Frontal cortex (tissue), 4 donors: ENCODE measurements around the gene DEF6. TPM values are rescaled to one million over a fixed set of nuclear protein-coding genes. Genes with fewer than 3 reads are reported as not detected.

Source experiments
- DNase-seq, 2 donors: peaks; one replicate each; pipeline ENCODE4 v3.0.0; 2012; ENCODE audit warnings: low spot score in 2 of 2
- FAIRE-seq: peaks from 2 replicates; lab custom pipeline; 2012; peaks lifted over from hg19 to GRCh38; lab: Jason Lieb, UNC
- total RNA-seq: library from RNA; depleted of rRNA; stranded (reverse); fragments of >200 nt; gene quantifications from one replicate; pipeline ENCODE4 v1.2.3, GENCODE V29; 2014
- donor health status: control.
- donor health status: control.
- donor health status: control.

DEF6 gene, protein sequence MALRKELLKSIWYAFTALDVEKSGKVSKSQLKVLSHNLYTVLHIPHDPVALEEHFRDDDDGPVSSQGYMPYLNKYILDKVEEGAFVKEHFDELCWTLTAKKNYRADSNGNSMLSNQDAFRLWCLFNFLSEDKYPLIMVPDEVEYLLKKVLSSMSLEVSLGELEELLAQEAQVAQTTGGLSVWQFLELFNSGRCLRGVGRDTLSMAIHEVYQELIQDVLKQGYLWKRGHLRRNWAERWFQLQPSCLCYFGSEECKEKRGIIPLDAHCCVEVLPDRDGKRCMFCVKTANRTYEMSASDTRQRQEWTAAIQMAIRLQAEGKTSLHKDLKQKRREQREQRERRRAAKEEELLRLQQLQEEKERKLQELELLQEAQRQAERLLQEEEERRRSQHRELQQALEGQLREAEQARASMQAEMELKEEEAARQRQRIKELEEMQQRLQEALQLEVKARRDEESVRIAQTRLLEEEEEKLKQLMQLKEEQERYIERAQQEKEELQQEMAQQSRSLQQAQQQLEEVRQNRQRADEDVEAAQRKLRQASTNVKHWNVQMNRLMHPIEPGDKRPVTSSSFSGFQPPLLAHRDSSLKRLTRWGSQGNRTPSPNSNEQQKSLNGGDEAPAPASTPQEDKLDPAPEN
- total RNA-seq = 2.4 TPM

- FAIRE-seq = no peak
- peak; percentile 38 to 68 for DNase-seq
Measured at GRCh38 chr6:35297601-35298481, at the start of gene DEF6. TSS of gene DEF6 (plus strand) at chr6:35297818. CDS start at chr6:35297857, 39 bp downstream.

DNA sequence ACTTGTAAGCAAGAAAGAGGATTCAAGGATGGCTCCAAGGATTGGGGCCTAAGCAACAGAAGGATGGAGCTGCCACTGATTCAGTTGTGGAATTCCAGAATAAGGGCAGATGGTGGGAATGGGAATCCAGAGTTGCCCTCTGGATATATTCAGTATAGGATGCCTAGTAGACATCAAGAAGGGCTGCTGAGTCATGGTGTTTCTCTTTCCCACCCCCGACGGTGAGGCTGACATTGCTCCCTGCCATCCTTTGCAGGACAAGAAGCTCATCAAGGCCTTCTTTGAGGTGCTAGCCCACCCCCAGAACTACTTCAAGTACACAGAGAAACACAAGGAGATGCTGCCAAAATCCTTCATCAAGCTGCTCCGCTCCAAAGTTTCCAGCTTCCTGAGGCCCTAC, 49.3 kb upstream of the DEF6 start:
- FAIRE-seq (no peak), DNase-seq (no peak)

GRCh38 chr6:35248965-35249364, 48.7 kb upstream of the DEF6 start:
- no peak for DNase-seq
- FAIRE-seq = no peak

DNA sequence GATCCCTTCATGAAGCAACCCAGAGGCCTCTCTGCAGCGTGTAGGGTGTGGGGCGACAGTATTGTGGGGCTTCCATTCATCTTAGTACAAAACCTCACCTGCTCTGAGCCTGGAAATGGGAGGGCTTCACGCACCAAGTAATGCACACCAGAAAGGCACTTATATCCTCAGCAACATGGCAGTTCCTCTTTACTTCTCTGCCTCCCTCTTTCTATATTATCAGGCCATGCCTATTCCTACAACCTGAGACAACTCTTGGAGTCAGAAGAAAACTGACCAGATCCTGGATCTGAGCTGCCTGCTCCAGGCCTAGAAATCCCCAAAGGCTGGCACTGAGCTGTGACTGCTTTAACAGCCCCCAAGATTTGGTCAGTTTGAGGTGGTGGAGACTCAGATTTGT, 45.7 kb upstream of the DEF6 start:
- no peak for FAIRE-seq
- no peak for DNase-seq

- DNase-seq (no peak), FAIRE-seq (no peak)
Measured at GRCh38 chr6:35253249-35253648, 44.4 kb upstream of the DEF6 start.

GRCh38 chr6:35258336-35258735, 39.3 kb upstream of the DEF6 start:
- FAIRE-seq = no peak
- no peak for DNase-seq

DNA sequence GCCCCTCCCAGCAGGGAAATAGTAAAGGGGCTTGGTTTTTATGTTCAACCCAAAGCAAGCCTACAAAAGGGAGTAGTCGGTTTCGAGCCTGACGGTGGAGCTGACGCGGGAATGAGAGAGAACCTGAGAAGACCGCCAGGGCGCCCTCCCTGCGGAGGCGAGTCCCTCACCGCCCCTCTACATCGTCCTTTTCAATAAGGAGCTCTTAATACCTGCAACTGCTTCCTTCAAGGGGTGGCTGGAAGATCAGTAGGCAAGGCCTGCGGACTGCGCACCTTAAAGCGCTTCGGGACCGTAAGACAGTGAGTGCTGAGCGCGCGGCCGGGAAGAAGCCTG, 38.8 kb upstream of the DEF6 start:
- FAIRE-seq (no peak), DNase-seq (peak in 1 of 2 donors; percentile 44)

DNA sequence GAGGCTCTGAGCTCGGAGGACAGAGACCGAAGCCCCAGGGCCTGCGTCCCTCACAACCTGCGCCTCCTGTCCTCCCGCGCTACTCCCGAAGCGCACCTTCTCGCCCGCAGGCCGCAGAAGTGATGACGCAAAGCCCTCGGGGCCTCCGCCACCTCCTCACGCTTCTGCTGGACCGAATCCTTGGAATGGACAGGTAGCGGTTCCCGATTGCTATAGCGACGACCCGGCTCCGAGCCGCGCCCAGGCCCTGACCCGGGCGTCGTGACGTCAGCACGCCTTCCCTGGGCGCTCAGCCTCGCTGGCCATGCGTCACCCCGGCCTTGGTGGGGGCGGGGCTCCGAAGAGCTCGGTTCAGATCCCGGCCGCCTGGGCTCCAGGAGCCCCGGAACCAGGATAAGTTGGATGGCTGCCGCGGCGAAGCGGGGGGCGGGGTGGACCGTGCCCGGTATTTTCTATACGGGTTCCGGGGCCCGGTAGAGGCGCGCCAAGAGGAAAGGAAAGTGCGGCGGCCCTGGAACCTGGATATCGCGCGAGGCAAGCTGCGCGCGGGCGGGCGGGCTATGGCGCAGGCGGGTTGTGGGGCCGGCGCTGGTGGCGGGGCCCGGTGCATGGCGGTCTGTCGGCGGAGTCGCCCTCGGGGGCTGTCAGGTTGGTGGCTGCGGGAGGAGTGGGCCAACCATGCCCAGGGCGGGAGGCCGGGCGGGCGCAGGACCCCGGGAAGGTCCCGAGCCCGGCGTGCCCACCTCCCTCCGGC, 38.2 kb upstream of the DEF6 start, which contains the start of gene ZNF76:
TSS of gene ZNF76 (plus strand) at position 542 of the 754 bp plus-strand sequence. CDS start 21,417 bp downstream, outside the sequence.
- FAIRE-seq (no peak), DNase-seq (peak; percentile 95 to 98)

GRCh38 chr6:35259948-35260590, 37.5 kb upstream of the DEF6 start:
- no peak for DNase-seq
- FAIRE-seq = no peak

DNA sequence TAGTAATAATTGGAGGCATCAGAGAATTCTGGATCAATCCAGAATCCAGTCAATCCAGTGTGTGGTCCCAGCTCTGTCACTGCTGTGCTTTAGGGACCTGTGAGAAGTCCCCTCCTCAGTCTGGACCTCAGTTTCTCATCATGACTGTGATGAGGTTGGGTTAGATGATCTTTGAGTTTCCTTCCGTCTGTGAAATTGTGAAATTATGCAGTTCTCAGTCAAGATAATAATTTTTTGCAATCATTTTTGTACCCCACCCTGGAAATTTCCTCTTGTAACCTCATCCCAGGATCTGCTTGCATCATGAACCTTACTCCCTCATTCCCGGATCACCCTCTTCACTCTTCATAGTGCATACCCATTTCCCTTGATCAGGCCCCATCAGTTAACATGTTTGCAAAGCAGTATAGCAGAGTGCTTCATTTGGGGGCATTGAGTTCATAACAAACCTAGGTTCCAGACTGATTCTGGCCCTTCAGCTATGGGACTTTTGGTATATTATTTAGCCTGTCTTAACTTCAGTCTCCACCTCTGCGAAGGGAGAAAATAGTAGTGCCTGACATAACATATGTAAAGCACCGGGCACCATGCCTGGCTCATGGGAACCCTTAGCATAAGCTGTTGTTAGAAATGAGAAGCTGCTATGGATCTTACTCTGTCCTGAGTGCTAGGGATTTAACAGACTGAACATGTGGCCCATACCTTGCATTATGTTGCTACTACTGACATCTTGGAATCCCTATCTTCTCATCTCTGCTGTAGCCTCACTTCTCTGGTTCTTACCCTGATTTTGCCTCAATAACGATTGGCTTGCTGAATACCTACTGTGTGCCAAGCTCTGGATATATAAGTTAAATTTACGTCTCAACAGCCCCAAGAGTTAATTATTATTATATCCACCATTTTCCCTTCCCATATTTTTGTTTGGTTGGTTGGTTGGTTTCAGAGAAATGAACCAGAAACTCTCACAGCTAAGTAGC, 36.7 kb upstream of the DEF6 start:
- DNase-seq (no peak), FAIRE-seq (no peak)

DNA sequence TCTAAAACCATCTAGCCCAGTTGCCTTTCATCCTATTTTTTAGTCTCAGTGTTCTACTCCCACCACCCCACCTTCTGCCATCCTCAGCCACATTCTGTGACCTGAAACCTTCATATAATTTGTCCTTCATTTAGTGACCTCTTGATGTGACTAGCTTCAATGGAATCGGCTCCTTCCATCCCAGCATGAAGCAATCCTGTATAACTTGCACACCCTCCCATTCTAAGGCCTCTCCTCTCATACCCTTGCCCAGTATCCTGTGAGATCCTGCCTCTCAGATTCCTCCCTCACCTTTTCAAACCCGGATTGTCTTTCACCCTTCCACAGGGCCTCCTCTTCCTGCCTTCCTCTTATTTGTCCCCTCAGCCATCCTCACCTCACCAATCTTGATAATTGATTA, 35.0 kb upstream of the DEF6 start:
- FAIRE-seq = no peak
- no peak for DNase-seq

- DNase-seq (no peak), FAIRE-seq (no peak)
Measured at GRCh38 chr6:35264550-35265274, 32.9 kb upstream of the DEF6 start.

DNA sequence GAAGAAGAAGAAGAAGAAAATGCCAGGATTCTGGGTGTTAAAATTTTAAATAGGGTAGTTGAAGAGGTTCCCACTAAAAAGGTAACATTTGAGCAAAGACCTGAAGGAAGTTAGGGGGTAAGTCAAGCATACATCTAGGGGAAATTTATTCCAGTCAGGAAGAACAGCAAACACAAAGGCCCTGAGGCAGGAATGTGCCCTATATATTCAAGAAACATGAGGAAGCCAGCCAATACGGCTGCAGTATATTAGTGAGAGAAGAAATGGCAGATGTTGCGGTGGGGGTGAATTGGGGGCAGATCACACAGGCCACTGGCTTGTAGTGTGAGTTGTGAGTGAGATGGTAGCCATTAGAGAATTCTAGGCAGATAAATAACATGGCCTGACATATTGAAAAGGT, 32.1 kb upstream of the DEF6 start:
- DNase-seq (no peak), FAIRE-seq (no peak)

DNA sequence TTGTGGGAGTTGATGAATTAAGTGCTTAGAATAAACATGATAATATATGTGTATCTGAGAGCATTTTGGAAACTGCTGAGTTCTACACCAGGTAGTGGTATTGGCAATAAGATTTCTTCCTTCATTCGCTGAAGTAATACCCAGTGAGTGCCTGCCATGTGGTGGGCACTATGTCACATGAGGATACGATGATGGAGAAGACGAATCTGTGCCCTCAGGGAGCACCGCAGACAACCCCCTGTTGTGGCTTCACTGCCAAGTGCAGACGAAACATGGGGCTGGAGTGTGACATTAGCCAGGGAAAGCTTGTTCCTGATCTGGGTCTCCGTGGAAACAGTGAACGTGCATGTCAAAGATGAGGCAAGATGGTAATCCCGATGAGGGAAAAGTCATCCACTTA, 30.2 kb upstream of the DEF6 start:
- FAIRE-seq (no peak), DNase-seq (no peak)

GRCh38 chr6:35267897-35268296, 29.7 kb upstream of the DEF6 start:
- DNase-seq (no peak), FAIRE-seq (no peak)

- DNase-seq = no peak
- FAIRE-seq = no peak
Measured at GRCh38 chr6:35272005-35272404, 25.6 kb upstream of the DEF6 start.

GRCh38 chr6:35273822-35274559, 23.6 kb upstream of the DEF6 start:
- FAIRE-seq = no peak
- no peak for DNase-seq
